PC-3 (cell line): ENCODE measurements around the gene TAF3. TPM values are rescaled to one million over a fixed set of nuclear protein-coding genes. Genes with fewer than 3 reads are reported as not detected.

Experiments
- ATAC-seq: fragments of 200-7000 bp; cut with Tn5 transposase; 2 replicates; pipeline ENCODE4 v1.9.1; 2020; ENCODE audit warnings: mild to moderate bottlenecking, moderate library complexity
- BruUV-seq: library from RNA; stranded (reverse); fragments of 400-500 nt; replicated peaks from 2 replicates; lab custom pipeline; 2021; lab: Mats Ljungman, UMichigan
- CTCF ChIA-PET: fragments of 300-600 bp; sonication (Branson Sonifier 250); formaldehyde crosslinking; loops from one replicate; lab custom pipeline; 2022; ENCODE audit warnings: antibody characterized with exemption; lab: Charles Lee
- POLR2A ChIA-PET: fragments of 300-600 bp; sonication (Branson Sonifier 250); formaldehyde crosslinking; loops from one replicate; lab custom pipeline; 2022; ENCODE audit warnings: antibody characterized with exemption; ENCODE audit not compliant: unreplicated experiment; lab: Charles Lee
- DNase-seq: peaks from one replicate; pipeline ENCODE4 v3.0.0-alpha.2; 2015
- H2AFZ ChIP-seq: fragments of 300-600 bp; sonication (generic); 2 replicates; pipeline ENCODE4 v1.6.0; 2016; ENCODE audit warnings: antibody characterized with exemption, low read length
- H3F3A ChIP-seq: fragments of 300-600 bp; sonication (generic); one replicate; pipeline ENCODE4 v1.6.0; 2017; ENCODE audit warnings: antibody characterized with exemption, low read length, control low read depth, mild to moderate bottlenecking; ENCODE audit not compliant: unreplicated experiment
- H3K27ac ChIP-seq: fragments of 300-600 bp; sonication (generic); 2 replicates; pipeline ENCODE4 v1.5.1; 2016; ENCODE audit warnings: mild to moderate bottlenecking, low read length
- H3K27me3 ChIP-seq: fragments of 300-600 bp; sonication (generic); 2 replicates; pipeline ENCODE4 v1.6.1; 2016; ENCODE audit warnings: low read length, mixed read lengths
- H3K36me3 ChIP-seq: fragments of 300-600 bp; sonication (generic); 2 replicates; pipeline ENCODE4 v1.6.1; 2016; ENCODE audit warnings: low read depth, mixed run types, low read length, mixed read lengths
- H3K4me1 ChIP-seq: fragments of 300-600 bp; sonication (generic); 2 replicates; pipeline ENCODE4 v1.5.1; 2016; ENCODE audit warnings: low read length; ENCODE audit not compliant: insufficient read depth
- H3K4me2 ChIP-seq: fragments of 300-600 bp; sonication (generic); 2 replicates; pipeline ENCODE4 v1.6.0; 2016; ENCODE audit warnings: low read length
- H3K4me3 ChIP-seq: fragments of 300-600 bp; sonication (generic); 2 replicates; pipeline ENCODE4 v1.5.1; 2016; ENCODE audit warnings: mild to moderate bottlenecking, low read length, mixed read lengths
- H3K79me2 ChIP-seq: fragments of 300-600 bp; sonication (generic); 2 replicates; pipeline ENCODE4 v1.6.1; 2017; ENCODE audit warnings: low read length, mixed read lengths
- H3K9ac ChIP-seq: fragments of 300-600 bp; sonication (generic); 2 replicates; pipeline ENCODE4 v1.6.0; 2016; ENCODE audit warnings: mild to moderate bottlenecking, low read length
- H3K9me2 ChIP-seq: fragments of 300-600 bp; sonication (generic); replicated peaks from 2 replicates; pipeline ENCODE4 v1.6.1; 2016; ENCODE audit warnings: mixed run types, low read length, mixed read lengths
- H3K9me3 ChIP-seq: fragments of 300-600 bp; sonication (generic); 2 replicates; pipeline ENCODE4 v1.6.1; 2016; ENCODE audit warnings: low read length, mixed read lengths
- H4K20me1 ChIP-seq: fragments of 300-600 bp; sonication (generic); 2 replicates; pipeline ENCODE4 v1.6.1; 2016; ENCODE audit warnings: low read length, mixed read lengths
- EZH2 ChIP-seq: fragments of 300-600 bp; sonication (generic); IDR thresholded peaks from one replicate; pipeline ENCODE4 v1.6.1; 2017; ENCODE audit warnings: antibody characterized with exemption, mild to moderate bottlenecking, low read length; ENCODE audit not compliant: unreplicated experiment
- EZH2phosphoT487 ChIP-seq: fragments of 300-600 bp; sonication (generic); IDR thresholded peaks from 2 replicates; pipeline ENCODE4 v1.6.1; 2018; ENCODE audit warnings: mild to moderate bottlenecking, antibody characterized with exemption, low read length, borderline replicate concordance
- intact Hi-C: fragments of 100-400 bp; cut with micrococcal nuclease; formaldehyde crosslinking; loops from 2 replicates; pipeline ENCODE4 v1.9.0; 2023
- total RNA-seq: library from RNA; depleted of rRNA; stranded (reverse); fragments of >200 nt; gene quantifications from 2 replicates; pipeline ENCODE4 v1.2.3, GENCODE V29; 2014
- TF ChIP-seq, protein P1 (sequence below): fragments of 300-600 bp; sonication (generic); conservative IDR thresholded peaks from 2 replicates; pipeline ENCODE4 v1.5.1; 2017; ENCODE audit warnings: antibody characterized with exemption, low read depth, mild to moderate bottlenecking, low read length

The TAF3 gene
- total RNA-seq, 1 experiment from 2014 or later = 2.0 TPM

DNA sequence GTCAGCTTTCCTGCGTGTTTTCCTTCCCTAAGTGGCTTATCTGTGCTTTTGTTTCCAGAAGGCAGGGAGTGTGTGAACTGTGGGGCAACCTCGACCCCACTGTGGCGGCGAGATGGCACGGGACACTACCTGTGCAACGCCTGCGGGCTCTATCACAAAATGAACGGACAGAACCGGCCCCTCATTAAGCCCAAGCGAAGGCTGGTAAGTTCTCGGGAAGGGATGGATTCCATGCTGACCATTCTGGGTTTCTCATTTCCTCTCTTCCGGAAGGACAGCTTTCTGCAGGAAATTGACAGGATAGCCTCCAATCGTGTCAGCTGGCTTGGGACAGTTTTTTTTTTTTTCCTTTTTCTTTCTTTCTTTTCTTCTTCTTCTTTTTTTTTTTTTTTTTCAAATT, 245.6 kb downstream of the TAF3 start:
- ChIA-PET POLR2A (interaction anchor here (0.6 kb wide), 1 partner anchor 215 kb away, joined by 4 read pairs; no protein-coding TSS in a partner anchor), CTCF (no interaction called here)
- TF ChIP-seq, protein P1, sequence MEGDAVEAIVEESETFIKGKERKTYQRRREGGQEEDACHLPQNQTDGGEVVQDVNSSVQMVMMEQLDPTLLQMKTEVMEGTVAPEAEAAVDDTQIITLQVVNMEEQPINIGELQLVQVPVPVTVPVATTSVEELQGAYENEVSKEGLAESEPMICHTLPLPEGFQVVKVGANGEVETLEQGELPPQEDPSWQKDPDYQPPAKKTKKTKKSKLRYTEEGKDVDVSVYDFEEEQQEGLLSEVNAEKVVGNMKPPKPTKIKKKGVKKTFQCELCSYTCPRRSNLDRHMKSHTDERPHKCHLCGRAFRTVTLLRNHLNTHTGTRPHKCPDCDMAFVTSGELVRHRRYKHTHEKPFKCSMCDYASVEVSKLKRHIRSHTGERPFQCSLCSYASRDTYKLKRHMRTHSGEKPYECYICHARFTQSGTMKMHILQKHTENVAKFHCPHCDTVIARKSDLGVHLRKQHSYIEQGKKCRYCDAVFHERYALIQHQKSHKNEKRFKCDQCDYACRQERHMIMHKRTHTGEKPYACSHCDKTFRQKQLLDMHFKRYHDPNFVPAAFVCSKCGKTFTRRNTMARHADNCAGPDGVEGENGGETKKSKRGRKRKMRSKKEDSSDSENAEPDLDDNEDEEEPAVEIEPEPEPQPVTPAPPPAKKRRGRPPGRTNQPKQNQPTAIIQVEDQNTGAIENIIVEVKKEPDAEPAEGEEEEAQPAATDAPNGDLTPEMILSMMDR = no peak
- no peak for TF ChIP-seq EZH2phosphoT487
- no peak for TF ChIP-seq EZH2
- intact Hi-C loops = no loop called here
- H2AFZ ChIP-seq = no peak overlapping the region
- H3K36me3 ChIP-seq = no peaks in the 10 kb centered on the region; the same call in 1 of the 2 replicates
- no TSS peak for BruUV-seq
- H3K79me2 ChIP-seq = 0 out of 2 replicates have a peak, but pooled peaks cover 4% of the 10 kb centered on the region
- H4K20me1 ChIP-seq = no peaks in the 10 kb centered on the region
- no peak overlapping the region for H3K4me2 ChIP-seq
- no peak for DNase-seq
- no peak for ATAC-seq
- H3K9ac ChIP-seq = no peak overlapping the region
- H3K4me3 ChIP-seq = no peak overlapping the region
- H3K27me3 ChIP-seq = no peaks in the 10 kb centered on the region
- H3K27ac ChIP-seq = no peak overlapping the region
- H3K4me1 ChIP-seq = peaks cover 13% of the 10 kb centered on the region
- H3F3A ChIP-seq = no peaks in the 10 kb centered on the region
- H3K9me2 ChIP-seq = no peaks in the 10 kb centered on the region
- H3K9me3 ChIP-seq = no peaks in the 10 kb centered on the region

DNA sequence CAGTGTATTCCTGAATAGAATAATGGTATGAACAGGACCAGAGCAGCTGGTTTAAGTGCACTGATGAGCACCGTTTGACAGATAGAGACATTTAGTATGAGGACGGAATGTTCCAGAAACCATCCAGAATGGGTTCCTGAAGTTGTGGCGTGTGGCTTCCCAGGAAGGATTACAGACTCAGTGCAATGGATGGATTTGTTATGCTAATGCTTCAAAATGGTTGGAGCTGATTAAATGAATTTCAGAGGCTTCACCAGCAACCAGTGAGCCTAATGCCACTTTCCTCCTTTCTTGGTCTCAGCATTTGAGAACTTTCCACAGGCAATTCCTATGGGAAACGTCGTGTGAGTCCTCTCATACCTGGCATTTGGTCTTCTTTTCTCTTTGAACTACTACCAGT, 246.1 kb downstream of the TAF3 start:
- ChIA-PET CTCF (no interaction called here), POLR2A (interaction anchor here (0.6 kb wide), 1 partner anchor 215 kb away, joined by 4 read pairs; no protein-coding TSS in a partner anchor)
- no TSS peak for BruUV-seq
- Histone ChIP-seq H3K36me3 (no peaks in the 10 kb centered on the region; the same call in 1 of the 2 replicates), H4K20me1 (no peaks in the 10 kb centered on the region), H3K9me2 (no peaks in the 10 kb centered on the region), H3K27me3 (no peaks in the 10 kb centered on the region), H3K9ac (no peak overlapping the region), H3K4me2 (no peak overlapping the region), H3K4me1 (peaks cover 13% of the 10 kb centered on the region), H3K79me2 (0 out of 2 replicates have a peak, but pooled peaks cover 4% of the 10 kb centered on the region), H3K27ac (no peak overlapping the region), H3K4me3 (no peak overlapping the region), H3F3A (no peaks in the 10 kb centered on the region), H3K9me3 (no peaks in the 10 kb centered on the region), H2AFZ (no peak overlapping the region)
- intact Hi-C loops = no loop called here
- no peak for ATAC-seq
- no peak for DNase-seq
- TF ChIP-seq EZH2phosphoT487 (no peak), EZH2 (no peak)
- TF ChIP-seq, protein P1 = no peak

DNA sequence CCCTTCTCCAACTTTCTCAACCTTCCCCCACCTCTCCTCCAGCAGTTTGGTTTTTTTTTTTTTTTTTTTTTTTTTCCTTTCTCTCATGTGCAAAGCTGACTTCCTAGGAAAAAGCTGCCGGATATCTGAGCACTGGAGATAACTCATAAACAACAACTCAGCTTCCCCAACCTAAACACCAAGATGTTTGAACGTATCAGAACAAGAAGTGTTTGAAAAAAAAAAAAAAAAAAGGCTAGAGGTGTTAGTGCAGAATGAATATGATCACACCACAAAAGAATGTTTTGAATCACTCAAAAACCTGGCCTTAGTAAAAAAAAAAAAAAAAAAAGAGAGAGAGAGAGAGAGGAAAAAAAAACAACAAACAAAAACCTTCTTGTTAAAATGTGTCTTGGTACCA, 247.3 kb downstream of the TAF3 start:
- CTCF ChIA-PET = no interaction called here
- Histone ChIP-seq H3F3A (no peaks in the 10 kb centered on the region), H3K27ac (no peak overlapping the region), H3K9me3 (no peaks in the 10 kb centered on the region), H2AFZ (no peak overlapping the region), H3K9me2 (no peaks in the 10 kb centered on the region), H3K4me1 (peaks cover 2% of the 10 kb centered on the region; the same call in 1 of the 2 replicates), H3K27me3 (no peaks in the 10 kb centered on the region), H3K9ac (no peak overlapping the region), H3K4me3 (no peak overlapping the region), H4K20me1 (no peaks in the 10 kb centered on the region), H3K4me2 (no peak overlapping the region), H3K36me3 (no peaks in the 10 kb centered on the region; the same call in 1 of the 2 replicates), H3K79me2 (0 out of 2 replicates have a peak, but pooled peaks cover 2% of the 10 kb centered on the region)
- ATAC-seq = no peak
- BruUV-seq = no TSS peak
- intact Hi-C loops = no loop called here
- no peak for DNase-seq
- POLR2A ChIA-PET = no interaction called here
- TF ChIP-seq, protein P1 = no peak
- TF ChIP-seq EZH2phosphoT487 (no peak), EZH2 (no peak)
